Right kidney (tissue), 1 donor: ENCODE data around the gene PIGN.
A peak's percentile ranks its signal among the peaks of the same experiment; 100 is the strongest.

Experiments used
- DNase-seq: peaks from one replicate; pipeline ENCODE4 v3.0.0-alpha.2; 2016

PIGN gene

DNA sequence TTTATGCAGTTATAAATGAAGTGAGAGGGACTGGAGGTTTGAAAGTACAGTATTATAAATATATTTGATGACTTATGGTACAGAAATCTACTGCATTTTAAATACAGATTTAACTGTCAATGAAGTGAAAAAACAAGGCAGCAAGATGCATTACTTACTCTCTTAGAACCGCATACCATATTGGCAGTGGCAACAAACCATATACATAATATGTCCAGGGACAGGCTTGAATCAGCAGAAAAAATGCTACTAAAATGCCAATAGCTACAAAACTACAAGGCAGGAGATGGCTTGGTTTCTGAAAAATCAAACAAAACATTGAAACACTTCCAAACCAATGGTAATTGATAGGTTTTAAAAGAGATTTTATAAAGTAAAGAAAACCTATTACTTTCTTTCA is 77.2 kb downstream of the PIGN start:
- no peak for DNase-seq

DNA sequence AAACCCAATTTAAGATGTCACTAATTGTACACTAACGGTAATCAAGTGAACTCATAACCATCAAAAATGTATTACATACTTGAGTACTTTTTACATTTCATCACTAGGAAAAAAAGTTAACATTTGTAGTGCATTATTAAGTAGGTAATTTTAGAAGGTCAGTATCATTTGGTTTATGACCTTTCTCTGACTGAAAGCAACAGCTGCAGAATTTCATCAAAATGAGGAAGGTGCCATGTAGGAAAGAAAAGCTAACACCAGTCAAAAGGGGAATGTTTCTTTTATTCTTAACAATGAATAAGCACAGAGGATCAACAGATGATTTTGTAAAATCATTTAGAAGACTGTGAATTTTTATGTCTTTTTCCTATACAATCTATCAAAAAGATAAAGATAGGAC is 79.0 kb downstream of the PIGN start:
- DNase-seq, result no peak

DNA sequence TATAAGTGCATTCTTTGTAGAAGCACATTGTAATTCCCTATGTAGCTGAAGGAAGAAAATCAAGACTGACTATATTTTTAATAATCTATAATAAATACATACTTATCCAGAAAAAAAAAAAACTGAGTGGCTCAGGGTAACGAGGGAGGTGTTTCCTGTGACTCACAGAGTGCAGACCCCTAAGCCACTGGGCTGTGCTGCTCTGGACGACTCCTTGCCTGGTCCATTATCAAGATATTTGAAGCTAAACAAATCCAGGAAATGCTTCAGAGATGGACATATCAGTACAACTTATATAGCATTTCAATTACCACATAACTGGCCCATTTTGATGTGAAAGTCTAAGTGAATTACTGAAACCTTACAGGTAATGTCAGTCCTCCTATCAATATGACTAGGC is 80.6 kb downstream of the PIGN start:
- no peak for DNase-seq

DNA sequence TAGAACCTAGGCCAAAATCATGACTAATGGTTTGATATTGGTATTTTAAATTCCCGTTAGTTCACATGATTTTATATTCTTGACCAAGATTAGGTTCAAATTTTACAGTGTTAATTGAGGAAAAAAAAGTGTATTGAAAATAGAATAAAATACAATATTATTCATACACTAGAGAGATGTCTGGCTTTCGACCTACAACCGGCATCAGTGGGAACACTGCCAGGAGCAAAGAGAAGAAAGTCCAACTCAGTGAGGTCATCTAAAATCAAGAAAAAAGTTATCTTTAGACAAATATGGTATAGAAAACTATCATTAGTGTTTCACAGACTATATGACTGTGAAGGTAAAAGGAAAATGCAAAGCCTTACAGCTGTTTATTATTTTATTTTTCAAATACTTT is 81.5 kb downstream of the PIGN start:
- DNase-seq, result no peak

DNA sequence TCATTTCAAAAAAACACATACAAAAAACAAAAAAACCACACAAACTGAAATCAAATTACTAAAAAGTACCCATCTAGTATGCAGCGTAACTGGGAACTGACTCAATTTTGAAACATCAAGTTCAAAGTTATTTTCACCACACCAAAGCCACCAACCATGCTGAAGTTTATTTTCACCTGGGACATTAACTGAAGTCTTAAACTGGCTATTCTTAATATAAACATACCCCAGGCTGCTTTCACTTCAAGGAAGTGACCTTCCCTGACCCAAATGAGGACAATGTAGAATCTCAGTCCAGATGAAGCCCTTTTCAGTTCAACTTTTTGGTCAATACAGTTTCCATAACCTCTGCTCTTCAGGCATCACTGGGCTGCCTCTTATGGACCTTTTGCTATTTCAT is 84.6 kb downstream of the PIGN start:
- DNase-seq, result no peak

DNA sequence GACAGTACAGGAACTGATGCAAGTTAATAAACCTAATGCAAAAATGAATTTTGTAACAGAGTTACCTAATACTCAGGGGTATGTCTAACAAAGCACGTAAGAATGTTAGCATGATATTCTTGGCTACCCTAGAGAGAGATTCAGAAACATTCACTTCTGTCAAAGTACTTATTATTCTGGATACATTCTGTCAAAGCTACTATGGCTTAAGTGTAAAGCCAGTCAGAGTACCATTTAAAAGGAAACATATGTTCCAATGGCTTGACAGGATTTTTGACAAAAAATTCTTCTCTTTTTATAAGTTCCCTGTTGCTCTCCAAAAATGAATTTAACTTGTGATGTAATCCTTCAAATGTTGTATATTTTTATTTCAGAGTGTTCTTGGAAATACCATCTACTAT is 85.5 kb downstream of the PIGN start:
- no peak for DNase-seq

DNA sequence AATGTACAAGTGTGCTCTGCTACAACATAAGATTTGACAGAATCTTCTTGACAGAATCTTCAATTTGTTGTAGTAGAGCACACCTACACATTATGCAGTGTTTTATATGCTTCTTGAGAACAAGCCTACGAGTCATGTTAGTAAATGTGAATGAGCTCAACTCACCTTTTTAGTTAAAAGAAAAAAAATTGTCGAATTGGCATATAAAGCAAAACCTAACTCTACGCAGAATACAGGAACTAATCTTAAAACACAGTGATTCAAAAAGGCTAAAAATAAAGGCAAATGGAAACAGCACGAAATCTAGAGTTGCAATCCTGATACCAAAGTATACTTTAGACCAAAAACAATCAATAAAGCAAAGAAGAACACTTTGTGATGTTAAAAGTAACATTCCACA is 87.9 kb downstream of the PIGN start:
- no peak for DNase-seq

DNA sequence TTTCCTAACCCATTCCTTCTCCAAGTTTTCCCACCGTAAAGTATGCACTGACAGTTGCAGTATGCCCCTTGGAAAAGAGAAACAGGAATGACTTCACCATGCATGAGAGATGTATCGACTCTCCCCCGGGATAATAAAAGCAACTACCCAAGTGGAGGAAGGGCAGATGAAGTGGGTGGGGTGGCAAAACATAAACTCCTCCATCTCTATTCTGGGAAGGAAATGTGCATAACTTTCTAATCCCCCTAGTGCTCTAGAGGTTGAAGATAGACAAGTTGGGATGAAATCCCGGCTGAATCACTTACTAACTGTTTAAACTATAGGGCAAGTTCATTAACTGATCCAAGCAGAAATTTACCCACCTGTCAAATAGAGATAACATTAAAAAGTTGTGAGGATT is 89.2 kb downstream of the PIGN start:
- DNase-seq, result no peak

DNA sequence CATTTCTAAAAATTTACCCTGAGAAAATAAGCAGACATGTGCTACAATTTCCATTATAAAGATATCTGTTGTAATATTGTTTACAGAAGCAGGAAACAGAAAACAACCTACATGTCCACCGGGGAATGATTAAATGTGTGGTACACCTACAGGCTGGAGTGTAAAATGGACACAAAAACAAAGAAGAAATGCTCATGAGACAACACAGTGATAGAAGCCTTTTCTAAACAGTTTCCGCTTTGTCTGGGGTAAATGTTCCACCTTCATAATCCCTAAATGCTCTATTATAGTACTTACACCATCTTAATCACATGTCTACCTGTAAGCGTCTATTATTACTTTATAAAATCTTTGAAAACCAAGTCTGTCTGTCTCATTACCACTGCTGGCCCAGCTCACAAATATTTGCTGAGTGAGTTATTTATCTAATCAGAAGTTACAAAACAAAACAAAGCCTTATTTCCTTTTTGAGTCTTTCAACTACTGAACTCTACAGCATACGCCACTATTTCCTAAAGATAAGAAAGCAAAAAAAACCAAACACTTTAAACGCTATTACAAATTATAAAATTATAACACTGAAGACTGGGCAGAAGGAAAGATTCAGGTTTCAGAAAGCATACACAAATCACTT is 95.3 kb downstream of the PIGN start:
- no peak for DNase-seq

DNA sequence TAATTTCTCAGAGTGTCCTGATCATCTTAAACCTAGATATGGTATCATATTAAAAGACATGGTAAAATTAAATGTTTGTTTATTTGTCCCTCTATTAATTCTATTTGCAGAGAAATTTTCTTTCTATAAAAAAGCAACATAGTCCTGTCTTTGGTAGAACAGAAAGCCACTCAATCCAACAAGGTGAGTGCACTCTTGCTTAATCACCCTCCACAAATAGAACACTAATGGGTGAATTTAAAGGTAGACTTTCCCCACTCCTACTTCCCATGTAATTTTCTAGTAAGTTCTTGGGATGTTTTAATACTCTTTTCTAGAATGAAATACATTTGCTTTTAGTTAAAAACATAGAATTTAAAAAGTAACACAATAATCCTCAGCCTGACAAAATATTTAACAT is 97.7 kb downstream of the PIGN start:
- DNase-seq, result no peak

DNA sequence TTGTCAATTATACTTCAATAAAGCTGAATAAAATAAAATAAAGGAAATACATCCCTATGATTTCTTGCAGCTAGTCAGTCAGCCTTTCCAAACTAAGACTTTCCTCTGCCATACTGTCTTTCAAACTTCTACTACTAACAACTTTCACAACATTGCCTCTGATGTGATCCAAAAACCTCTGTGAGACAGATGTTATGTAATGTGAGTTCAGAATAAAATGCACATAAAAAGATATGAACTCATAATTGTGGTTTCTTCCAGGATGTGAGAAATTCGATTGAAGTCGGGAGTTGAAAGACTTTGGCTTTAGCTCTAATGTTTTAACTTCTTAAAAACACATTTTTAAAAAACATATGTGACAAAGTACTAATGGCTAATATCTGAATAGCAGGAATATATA is 98.7 kb downstream of the PIGN start:
- no peak for DNase-seq

DNA sequence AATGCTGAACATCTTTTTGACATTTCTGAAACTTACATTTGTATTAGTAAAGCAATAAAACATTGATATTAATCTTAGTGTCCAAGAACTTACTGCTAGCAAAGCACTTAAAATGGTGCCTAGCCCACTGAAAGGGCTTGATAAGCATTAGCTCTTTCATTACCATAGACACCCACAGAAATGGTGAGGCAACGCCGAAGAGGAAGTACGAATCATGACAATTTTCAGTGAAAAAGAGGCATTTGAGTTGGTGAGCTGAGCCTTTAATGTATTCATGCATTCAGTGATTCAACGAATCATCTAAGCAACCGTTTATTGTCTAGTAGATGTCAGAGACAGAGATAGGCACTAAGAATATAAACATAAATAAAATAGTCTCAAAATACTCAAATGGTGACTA is 101.1 kb downstream of the PIGN start:
- no peak for DNase-seq

DNA sequence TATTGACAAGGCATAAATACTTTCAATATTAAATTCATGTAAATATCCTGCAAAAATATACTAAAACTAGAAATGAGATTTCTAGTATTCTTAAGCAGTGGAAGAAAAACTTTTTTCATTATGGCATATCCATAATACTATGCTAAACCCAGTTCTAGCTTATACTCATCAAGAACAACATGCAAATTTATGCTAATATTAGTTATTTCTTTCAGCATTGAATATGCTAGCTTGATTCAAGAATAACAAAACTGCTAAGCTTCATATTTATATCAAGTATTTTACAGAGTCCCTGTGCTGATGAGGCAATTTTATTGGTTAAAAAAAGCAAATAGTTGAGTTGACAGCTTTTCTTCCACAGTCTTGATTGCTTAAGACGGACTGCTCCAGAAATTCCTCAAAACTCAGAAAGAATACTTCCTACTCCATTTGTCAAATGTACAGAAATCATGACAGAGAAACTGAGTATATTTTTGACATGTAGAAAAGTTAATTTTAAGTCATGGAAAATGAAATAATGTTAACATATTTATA is 105.0 kb downstream of the PIGN start:
- no peak for DNase-seq

DNA sequence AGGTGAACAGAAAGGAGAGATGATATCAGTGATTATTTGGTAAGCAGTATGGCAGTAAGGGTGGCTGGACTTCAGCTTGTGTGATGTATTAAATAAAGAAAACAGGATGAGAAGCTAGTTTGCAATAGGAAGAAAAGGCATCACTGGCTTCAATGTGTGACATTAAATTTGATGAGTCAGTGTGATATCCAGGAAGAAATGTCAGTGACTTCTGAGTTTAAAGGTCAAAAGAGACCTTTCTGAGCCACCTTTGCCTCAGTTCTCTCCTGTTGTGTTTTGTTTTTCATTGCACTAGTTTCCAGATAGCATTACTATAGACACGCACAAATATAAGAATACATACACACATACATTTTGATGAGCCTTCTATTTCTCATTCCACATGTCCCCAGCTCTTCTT is 105.6 kb downstream of the PIGN start:
- no peak for DNase-seq

DNA sequence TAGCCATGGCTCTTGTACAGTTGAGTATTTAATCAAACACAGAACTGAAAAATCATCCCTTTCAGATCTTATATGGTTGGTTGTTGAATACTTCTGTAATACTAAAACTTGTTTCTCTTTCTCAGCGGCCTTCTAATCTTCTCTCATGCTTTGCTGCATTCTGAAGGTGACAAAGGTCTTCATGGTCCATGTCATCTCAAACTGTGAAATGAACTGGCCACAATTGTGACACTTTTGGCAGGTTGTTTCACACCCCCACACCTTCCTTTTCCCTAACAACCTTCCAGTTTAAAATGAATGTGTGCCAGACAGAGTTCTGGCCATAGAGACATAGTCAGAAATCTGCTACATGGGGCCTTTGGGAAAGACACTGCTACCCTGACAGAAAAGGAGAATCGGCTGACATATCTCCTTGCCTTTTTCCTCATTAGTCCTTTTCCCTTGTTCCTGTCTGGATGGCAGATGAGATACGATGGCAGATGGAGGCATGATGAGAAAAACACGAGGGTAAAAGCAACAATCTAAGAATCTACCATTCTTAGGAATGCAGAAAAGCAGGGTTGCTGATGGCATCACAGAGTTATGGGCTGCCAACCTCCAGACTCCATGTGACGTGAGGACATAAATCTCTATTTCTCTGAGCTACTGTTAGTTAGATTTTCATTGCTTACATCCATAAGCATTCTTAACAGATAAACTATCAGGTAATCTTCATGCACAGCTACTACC is 106.5 kb downstream of the PIGN start:
- peak; percentile 35 for DNase-seq

DNA sequence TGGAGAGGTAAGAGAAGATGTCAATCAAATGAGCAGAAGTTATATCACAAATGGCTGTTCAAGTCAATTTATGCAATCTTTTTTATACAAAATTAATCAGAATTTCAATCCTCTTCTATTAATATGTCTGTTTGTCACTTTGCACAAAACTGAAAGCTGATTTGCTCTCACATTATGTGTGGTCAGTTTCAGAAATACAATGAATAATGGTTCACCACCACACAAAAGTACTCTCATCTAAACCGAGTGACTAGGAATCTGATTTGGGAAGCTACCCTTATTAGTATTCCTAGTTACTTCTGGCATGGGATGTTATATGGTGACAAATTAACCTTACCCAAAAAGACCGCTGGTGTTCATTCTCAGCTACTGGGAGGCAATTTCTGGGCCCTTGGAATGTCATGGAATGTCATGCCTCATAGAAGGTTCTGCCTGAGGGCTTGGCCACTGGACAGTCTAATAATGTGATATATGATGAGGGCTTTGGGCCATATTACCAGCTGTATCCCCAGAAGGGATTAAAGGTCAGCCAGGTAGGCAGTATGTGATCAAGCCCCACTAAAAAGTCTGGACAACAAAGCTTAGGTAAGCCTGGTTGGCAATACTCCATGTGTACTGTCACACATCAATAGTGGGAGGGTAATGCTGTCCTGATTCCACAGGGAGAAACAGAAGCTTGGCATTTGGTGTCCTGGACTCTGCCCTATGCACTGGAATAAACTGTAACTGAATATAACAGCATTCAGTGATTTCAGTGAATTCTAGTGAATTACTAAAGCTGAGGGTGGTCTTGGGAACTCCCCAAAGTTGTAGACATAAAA is 113.2 kb downstream of the PIGN start:
- DNase-seq, result no peak

DNA sequence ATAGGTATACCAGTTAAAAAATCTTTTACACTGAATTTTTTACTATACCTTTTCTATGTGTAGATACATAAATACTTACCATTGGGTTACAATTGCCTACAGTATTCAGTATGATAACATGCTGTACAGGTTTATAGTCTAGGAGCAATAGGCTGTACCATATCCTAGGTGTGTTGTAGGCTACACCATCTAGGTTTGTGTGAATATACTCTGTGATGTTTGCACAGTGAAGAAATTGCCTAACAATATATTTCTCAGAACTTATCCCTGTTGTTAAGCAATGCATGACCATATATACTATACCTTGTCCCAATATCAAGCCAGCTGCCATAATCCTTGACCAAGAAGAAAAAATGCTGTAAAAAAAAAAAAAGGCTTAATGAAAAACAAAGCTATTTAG is 114.5 kb downstream of the PIGN start:
- DNase-seq, result no peak

DNA sequence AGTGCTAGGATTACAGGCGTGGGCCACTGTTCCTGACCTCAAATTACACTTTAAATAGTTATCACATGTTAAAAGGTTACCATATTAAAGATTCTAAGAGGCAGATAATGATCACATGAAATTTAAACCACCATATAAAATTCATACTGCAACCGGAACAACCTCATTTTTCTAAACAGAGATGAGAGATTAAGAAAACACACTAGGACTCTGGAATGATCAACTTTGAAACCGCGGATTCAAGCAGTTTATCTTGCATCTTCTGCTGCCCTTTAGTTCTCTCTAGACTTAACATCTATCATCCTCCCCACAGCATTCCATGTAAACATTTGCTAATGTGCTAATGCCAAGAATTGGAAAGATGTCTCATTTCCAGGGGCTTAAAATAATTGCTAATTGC is 115.8 kb downstream of the PIGN start:
- no peak for DNase-seq

DNA sequence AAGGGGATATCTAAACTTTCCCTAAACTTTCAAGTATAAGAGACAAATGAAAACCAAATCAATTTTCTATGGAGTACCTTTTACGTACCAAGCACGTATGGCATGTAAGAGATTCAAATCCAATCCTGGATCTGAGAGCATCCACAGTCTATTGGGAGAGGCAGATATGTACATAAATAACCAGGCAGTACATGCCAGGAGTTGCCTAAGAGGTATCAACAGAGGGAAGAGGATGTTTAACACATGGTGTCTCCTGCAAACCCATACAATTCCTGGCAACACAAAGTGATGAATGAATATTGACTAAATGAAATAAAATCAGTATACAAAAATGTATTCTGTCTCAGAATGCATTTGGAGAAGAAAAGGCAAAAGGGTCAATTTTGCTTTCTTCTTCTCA is 116.6 kb downstream of the PIGN start:
- DNase-seq, result no peak

DNA sequence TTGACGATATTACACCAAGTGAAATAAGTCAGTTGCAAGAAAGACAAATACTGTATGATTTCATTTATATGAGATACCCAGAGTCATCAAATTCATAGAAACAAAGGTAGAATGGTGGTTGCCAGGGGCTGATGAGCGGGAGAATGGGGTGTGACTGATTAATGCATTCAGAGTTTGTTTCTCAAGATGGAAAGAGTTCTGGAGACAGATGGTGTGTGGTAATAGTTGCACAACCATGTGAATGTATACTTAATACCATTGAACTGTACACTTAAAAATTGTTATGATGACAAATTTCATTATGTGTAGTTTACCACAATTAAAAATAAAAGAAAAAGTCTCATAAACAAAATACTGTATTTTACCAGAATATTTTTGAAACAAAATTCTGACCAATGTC is 117.3 kb downstream of the PIGN start:
- no peak for DNase-seq

DNA sequence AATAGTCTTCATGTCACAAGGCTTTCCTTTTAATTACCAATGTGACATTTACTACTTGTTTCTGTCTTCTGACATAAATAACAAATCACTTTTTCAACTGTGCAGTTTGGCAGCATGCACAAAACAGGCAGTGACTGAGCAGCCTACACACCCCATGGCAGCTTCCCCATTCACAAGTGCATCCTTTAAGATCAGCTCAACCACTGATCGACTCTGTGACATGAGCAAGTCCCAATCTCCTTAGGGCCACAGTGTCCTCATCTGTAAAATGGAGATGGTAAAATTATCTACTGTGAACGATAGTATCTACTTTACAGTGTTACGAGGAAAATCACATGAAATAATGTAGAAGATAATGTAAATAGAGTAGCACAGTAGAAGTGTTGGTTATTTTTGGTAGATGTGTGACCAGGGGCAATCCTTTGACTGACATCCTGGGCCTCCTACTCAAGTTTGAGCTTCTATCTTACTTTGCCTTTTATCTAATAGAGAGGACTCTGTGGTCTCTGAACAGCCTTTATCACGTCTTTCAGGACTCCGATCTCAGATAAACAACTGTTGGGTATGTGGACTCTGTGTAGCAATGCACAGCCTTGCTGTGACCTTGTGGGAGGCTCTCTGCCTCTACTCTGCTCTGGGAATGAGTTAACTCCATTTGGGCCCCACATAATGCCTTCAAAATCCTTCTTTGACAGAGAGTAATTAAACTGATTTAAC is 120.6 kb downstream of the PIGN start:
- no peak for DNase-seq

DNA sequence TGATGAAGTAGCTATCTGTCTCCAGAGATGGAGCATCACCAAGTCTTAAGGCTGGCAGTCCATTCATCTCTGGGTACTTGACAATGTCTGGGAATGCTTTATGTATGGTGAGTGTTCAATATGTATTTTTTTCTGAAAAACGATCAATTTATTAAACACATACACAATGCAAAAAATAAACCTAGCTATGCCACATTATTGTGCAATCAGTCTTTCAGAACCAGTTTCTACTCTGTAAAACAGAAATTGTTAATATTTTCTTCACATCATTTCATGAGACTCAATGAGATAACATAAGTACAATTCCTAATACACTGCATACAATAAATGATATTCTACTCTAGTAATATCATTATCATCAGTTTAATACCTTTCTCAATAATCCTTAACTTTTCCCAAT is 122.5 kb downstream of the PIGN start:
- no peak for DNase-seq
